Heart right ventricle (tissue), 16 donors: ENCODE measurements around the gene TMEM259. TPM values are rescaled to one million over a fixed set of nuclear protein-coding genes. Genes with fewer than 3 reads are reported as not detected.

Experiments used
- ATAC-seq, 8 donors: fragments of 200-7000 bp; cut with Tn5 transposase; one replicate each; pipeline ENCODE4 v1.9.1; 2020; ENCODE audit warnings: mild to moderate bottlenecking in 8 of 8, moderate library complexity in 8 of 8, moderate number of reproducible peaks in 1 of 8
- DNase-seq, 2 donors: peaks; one replicate each; pipeline ENCODE4 v3.0.0-alpha.2; 2020
- H3K27ac ChIP-seq, 10 donors: fragments of 200-600 bp; sonication (generic) in 2 of 10; one replicate each; pipeline versions ENCODE4 v1.5.0 to v1.8.0; 2020 to 2022; ENCODE audit warnings: mild to moderate bottlenecking in 3 of 10
- H3K27me3 ChIP-seq, 7 donors: fragments of 200-600 bp; one replicate each; pipeline ENCODE4 v1.8.0; 2021 to 2022; ENCODE audit warnings: mild to moderate bottlenecking in 2 of 7
- H3K36me3 ChIP-seq, 9 donors: fragments of 200-600 bp; sonication (generic) in 1 of 9; one replicate each; pipeline versions ENCODE4 v1.5.0 to v1.8.0; 2020 to 2022; ENCODE audit warnings: mild to moderate bottlenecking in 2 of 9
- H3K4me1 ChIP-seq, 9 donors: fragments of 200-600 bp; sonication (generic) in 1 of 9; one replicate each; pipeline versions ENCODE4 v1.5.0 to v1.8.0; 2020 to 2022; ENCODE audit warnings: mild to moderate bottlenecking in 4 of 9
- H3K4me3 ChIP-seq, 10 donors: fragments of 200-600 bp; sonication (generic) in 2 of 10; one replicate each; pipeline versions ENCODE4 v1.5.0 to v1.8.0; 2020 to 2022; ENCODE audit warnings: mild to moderate bottlenecking in 7 of 10, moderate library complexity in 2 of 10
- H3K9me3 ChIP-seq, 11 donors: fragments of 200-600 bp in 10 of 11; sonication (generic) in 2 of 11; one replicate each; pipeline versions ENCODE4 v1.5.0 to v1.8.0; 2013 to 2022; ENCODE audit warnings: mild to moderate bottlenecking in 2 of 11, control low read depth in 1 of 11, moderate library complexity in 1 of 11
- CTCF ChIP-seq, 9 donors: fragments of 200-600 bp; sonication (generic) in 2 of 9; IDR thresholded peaks; one replicate each; pipeline versions ENCODE4 v1.5.0 to v1.8.0; 2021 to 2022; ENCODE audit warnings: antibody characterized with exemption in 9 of 9, mild to moderate bottlenecking in 5 of 9, moderate library complexity in 1 of 9
- WGBS, 2 donors: extraction: QIAGEN DNeasy Blood & Tissue Kit; methylation state at CpG; one replicate each; pipeline ENCODE4 v1.1.7; 2013; ENCODE audit warnings: inconsistent platforms in 1 of 2; 5-methylcytosine and 5-hydroxymethylcytosine counted together
- intact Hi-C, 10 donors: fragments of 100-400 bp; cut with DNase I; formaldehyde crosslinking; loops; one replicate each; pipeline versions ENCODE4 v1.11.1 to v1.14.2; 2022
- polyA plus RNA-seq, 2 donors: library from polyadenylated mRNA; stranded (reverse); fragments of 200-250 nt; gene quantifications; one replicate each; pipeline ENCODE4 v1.2.3, GENCODE V29; 2013
- total RNA-seq, 10 donors: library from RNA; stranded (reverse); fragmentation: NEBNext Ultra II Directional in 3 of 10; extraction: Animal tissue kit (Norgen Biotek cat#: 25700) in 3 of 10; gene quantifications; one replicate each; pipeline versions ENCODE4 v1.2.1 to v1.2.4, GENCODE V29; 2021 to 2023
- donor health status: Arrhythmogenic right ventricular cardiomyopathy.
- donor health status: ischemic (EF 13 %, LVEDD 7.1; RV severe dilation, severe dysfunction).
- donor health status: healthy with polysubstance abuse.
- donor health status: DM: no; HTN: yes; CAD: no.
- donor health status: DM: no; HTN: no; CAD: no.
- donor health status: ischemic (EF 25% LVEDD 6.9; RV normal size, moderate dysfunction).
- donor health status: ischemic (EF 25% LVEDD 5.7; RV mildly dilated, moderate dysfunction).
- donor health status: healthy.
- donor health status: DM: yes; HTN: yes; CAD: no.
- donor health status: Ischemic cardiomyopathy.
- donor health status: ischemic (EF 35%, LVEDD 5.7; RV mildly dilated, moderate dysfunction).
- donor health status: nonischemic (EF 11% LVEDD 7.7; RV severe dilation, severe dysfunction).
- donor health status: DM: yes; HTN: yes; CAD: no.
- donor health status: PGD.
- donor health status: ischemic (EF 29% LVEDD 5.4; RV normal size, mild dysfunction).
- donor health status: nonischemic (EF 23%, LVEDD 6.1; RV moderate dilation, normal function).

The TMEM259 gene
- total and polyA plus RNA-seq, 12 donors = 94.3 to 289 (median 114) TPM

- peaks cover 0 to 39% (median 0%) of the 10 kb centered on the region in 9 donors for H3K36me3 ChIP-seq
- ATAC-seq (no peak), DNase-seq (no peak)
- no peak overlapping the region for H3K27ac ChIP-seq
- no peak for TF ChIP-seq CTCF (IDR thresholded peaks at IDR 0.05)
- H3K4me1 ChIP-seq = no peaks in the 10 kb centered on the region
- WGBS, 2 donors = 96 to 99% methylated on average over 14 of the region's 14 CpGs
- intact Hi-C loops = no loop called here
- peaks cover 0 to 57% (median 34%) of the 10 kb centered on the region in 11 donors for H3K9me3 ChIP-seq
- no peaks in the 10 kb centered on the region for H3K27me3 ChIP-seq
- no peak overlapping the region for H3K4me3 ChIP-seq
Measured at GRCh38 chr19:1055028-1055425, 34.1 kb upstream of the TMEM259 start.

- ATAC-seq (no peak), DNase-seq (no peak)
- Histone ChIP-seq H3K27ac (no peak overlapping the region), H3K36me3 (peaks cover 0 to 36% (median 0%) of the 10 kb centered on the region in 9 donors), H3K9me3 (peaks cover 0 to 51% (median 32%) of the 10 kb centered on the region in 11 donors), H3K4me3 (no peak overlapping the region), H3K4me1 (no peaks in the 10 kb centered on the region), H3K27me3 (no peaks in the 10 kb centered on the region)
- no peak for TF ChIP-seq CTCF (IDR thresholded peaks at IDR 0.05)
- 92 to 93% methylated on average over 27 to 28 of the region's 28 CpGs for WGBS, 2 donors
- intact Hi-C loops = no loop called here
Measured at GRCh38 chr19:1054102-1055027, 33.4 kb upstream of the TMEM259 start.

GRCh38 chr19:1053176-1054101, 32.5 kb upstream of the TMEM259 start:
- no peak for DNase-seq
- H3K36me3 ChIP-seq = peaks cover 0 to 29% (median 0%) of the 10 kb centered on the region in 9 donors
- intact Hi-C loops = no loop called here
- no peaks in the 10 kb centered on the region for H3K27me3 ChIP-seq
- H3K27ac ChIP-seq = no peak overlapping the region
- no peak for TF ChIP-seq CTCF (IDR thresholded peaks at IDR 0.05)
- no peak overlapping the region for H3K4me3 ChIP-seq
- 90 to 93% methylated on average over 31 of the region's 31 CpGs for WGBS, 2 donors
- H3K4me1 ChIP-seq = no peaks in the 10 kb centered on the region
- no peak for ATAC-seq
- peaks cover 0 to 41% (median 25%) of the 10 kb centered on the region in 11 donors for H3K9me3 ChIP-seq

GRCh38 chr19:1052349-1052975, 31.5 kb upstream of the TMEM259 start:
- Histone ChIP-seq H3K9me3 (peaks cover 0 to 32% (median 15%) of the 10 kb centered on the region in 11 donors), H3K27me3 (no peaks in the 10 kb centered on the region), H3K4me1 (no peaks in the 10 kb centered on the region), H3K36me3 (peaks cover 0 to 29% (median 0%) of the 10 kb centered on the region in 9 donors), H3K27ac (no peak overlapping the region), H3K4me3 (no peak overlapping the region)
- DNase-seq (no peak), ATAC-seq (no peak)
- WGBS, 2 donors = 72 to 84% methylated on average over 2 to 4 of the region's 5 CpGs
- TF ChIP-seq CTCF (IDR thresholded peaks at IDR 0.05) = no peak
- intact Hi-C loops = no loop called here
